ENCODE data around the gene SSC4D. TPM values are rescaled to one million over a fixed set of nuclear protein-coding genes. Genes with fewer than 3 reads are reported as not detected.
"Not testable (repeated sequence)": the region's sequence is repeated elsewhere in the genome, so short reads cannot be mapped to it uniquely, and the experiment has no call there.

Gene SSC4D
- total and polyA plus RNA-seq, 2 experiments from 2014 or later: 4.9 to 11.4 TPM

DNA sequence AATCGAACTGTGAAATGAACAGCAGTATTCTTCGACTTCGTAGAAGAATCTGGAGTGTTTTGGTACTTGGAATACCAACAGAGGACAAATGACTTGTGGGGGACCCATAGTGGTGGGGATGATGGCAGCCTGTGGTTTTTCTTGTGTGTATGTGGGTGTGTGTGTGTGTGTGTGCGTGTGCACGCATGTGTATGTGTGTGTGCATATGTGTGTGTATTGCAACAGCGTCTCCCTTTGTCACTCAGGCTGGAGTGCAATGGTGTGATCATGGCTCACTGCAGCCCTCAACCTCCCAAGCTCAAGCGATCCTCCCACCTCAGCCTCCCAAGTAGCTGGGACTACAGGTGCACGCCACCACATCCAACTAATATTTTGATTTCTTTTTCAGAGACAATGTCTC, 41.3 kb downstream of the SSC4D start (continued):
- TF ChIP-seq, protein P1, sequence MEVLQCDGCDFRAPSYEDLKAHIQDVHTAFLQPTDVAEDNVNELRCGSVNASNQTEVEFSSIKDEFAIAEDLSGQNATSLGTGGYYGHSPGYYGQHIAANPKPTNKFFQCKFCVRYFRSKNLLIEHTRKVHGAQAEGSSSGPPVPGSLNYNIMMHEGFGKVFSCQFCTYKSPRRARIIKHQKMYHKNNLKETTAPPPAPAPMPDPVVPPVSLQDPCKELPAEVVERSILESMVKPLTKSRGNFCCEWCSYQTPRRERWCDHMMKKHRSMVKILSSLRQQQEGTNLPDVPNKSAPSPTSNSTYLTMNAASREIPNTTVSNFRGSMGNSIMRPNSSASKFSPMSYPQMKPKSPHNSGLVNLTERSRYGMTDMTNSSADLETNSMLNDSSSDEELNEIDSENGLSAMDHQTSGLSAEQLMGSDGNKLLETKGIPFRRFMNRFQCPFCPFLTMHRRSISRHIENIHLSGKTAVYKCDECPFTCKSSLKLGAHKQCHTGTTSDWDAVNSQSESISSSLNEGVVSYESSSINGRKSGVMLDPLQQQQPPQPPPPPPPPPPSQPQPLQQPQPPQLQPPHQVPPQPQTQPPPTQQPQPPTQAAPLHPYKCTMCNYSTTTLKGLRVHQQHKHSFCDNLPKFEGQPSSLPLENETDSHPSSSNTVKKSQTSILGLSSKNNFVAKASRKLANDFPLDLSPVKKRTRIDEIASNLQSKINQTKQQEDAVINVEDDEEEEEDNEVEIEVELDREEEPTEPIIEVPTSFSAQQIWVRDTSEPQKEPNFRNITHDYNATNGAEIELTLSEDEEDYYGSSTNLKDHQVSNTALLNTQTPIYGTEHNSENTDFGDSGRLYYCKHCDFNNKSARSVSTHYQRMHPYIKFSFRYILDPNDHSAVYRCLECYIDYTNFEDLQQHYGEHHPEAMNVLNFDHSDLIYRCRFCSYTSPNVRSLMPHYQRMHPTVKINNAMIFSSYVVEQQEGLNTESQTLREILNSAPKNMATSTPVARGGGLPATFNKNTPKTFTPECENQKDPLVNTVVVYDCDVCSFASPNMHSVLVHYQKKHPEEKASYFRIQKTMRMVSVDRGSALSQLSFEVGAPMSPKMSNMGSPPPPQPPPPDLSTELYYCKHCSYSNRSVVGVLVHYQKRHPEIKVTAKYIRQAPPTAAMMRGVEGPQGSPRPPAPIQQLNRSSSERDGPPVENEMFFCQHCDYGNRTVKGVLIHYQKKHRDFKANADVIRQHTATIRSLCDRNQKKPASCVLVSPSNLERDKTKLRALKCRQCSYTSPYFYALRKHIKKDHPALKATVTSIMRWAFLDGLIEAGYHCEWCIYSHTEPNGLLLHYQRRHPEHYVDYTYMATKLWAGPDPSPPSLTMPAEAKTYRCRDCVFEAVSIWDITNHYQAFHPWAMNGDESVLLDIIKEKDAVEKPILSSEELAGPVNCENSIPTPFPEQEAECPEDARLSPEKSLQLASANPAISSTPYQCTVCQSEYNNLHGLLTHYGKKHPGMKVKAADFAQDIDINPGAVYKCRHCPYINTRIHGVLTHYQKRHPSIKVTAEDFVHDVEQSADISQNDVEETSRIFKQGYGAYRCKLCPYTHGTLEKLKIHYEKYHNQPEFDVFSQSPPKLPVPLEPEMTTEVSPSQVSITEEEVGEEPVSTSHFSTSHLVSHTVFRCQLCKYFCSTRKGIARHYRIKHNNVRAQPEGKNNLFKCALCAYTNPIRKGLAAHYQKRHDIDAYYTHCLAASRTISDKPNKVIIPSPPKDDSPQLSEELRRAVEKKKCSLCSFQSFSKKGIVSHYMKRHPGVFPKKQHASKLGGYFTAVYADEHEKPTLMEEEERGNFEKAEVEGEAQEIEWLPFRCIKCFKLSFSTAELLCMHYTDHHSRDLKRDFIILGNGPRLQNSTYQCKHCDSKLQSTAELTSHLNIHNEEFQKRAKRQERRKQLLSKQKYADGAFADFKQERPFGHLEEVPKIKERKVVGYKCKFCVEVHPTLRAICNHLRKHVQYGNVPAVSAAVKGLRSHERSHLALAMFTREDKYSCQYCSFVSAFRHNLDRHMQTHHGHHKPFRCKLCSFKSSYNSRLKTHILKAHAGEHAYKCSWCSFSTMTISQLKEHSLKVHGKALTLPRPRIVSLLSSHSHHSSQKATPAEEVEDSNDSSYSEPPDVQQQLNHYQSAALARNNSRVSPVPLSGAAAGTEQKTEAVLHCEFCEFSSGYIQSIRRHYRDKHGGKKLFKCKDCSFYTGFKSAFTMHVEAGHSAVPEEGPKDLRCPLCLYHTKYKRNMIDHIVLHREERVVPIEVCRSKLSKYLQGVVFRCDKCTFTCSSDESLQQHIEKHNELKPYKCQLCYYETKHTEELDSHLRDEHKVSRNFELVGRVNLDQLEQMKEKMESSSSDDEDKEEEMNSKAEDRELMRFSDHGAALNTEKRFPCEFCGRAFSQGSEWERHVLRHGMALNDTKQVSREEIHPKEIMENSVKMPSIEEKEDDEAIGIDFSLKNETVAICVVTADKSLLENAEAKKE (CRISPR knock-in tag; IDR thresholded peaks at IDR 0.05): no peak
- TF ChIP-seq POLR2AphosphoS5 (IDR thresholded peaks at IDR 0.05; ENCODE audit: low read depth) (no peak), NANOG (IDR thresholded peaks at IDR 0.05; ENCODE audit: borderline replicate concordance) (no peak), STAT1 (IDR thresholded peaks at IDR 0.05; ENCODE audit: unreplicated experiment) (no peak)
- TF ChIP-seq, protein P2, sequence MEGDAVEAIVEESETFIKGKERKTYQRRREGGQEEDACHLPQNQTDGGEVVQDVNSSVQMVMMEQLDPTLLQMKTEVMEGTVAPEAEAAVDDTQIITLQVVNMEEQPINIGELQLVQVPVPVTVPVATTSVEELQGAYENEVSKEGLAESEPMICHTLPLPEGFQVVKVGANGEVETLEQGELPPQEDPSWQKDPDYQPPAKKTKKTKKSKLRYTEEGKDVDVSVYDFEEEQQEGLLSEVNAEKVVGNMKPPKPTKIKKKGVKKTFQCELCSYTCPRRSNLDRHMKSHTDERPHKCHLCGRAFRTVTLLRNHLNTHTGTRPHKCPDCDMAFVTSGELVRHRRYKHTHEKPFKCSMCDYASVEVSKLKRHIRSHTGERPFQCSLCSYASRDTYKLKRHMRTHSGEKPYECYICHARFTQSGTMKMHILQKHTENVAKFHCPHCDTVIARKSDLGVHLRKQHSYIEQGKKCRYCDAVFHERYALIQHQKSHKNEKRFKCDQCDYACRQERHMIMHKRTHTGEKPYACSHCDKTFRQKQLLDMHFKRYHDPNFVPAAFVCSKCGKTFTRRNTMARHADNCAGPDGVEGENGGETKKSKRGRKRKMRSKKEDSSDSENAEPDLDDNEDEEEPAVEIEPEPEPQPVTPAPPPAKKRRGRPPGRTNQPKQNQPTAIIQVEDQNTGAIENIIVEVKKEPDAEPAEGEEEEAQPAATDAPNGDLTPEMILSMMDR (conservative IDR thresholded peaks at IDR 0.05; ENCODE audit: low read depth in 2 of 2): no peak
- TF ChIP-seq, protein P3, sequence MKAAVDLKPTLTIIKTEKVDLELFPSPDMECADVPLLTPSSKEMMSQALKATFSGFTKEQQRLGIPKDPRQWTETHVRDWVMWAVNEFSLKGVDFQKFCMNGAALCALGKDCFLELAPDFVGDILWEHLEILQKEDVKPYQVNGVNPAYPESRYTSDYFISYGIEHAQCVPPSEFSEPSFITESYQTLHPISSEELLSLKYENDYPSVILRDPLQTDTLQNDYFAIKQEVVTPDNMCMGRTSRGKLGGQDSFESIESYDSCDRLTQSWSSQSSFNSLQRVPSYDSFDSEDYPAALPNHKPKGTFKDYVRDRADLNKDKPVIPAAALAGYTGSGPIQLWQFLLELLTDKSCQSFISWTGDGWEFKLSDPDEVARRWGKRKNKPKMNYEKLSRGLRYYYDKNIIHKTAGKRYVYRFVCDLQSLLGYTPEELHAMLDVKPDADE (IDR thresholded peaks at IDR 0.05): no peak

DNA sequence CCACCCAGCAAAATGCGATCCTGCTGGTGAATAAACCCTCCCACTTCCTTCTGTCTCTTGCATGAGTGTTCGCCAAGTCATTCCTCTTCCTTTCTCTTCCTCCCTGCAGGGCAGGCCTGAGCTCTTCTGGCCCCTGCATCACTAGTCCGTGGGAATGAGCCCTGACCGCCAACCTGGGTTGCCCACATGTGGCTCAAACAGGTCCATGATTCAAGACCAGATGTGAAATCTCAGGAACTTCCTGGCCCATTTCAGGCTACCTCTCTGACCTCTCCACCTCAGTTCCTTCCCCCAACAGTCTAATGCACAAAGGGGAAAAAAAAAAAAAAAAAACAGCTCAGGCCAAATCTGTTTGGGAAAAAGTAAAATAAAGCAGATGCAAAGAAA, 45.3 kb downstream of the SSC4D start:
- Mint-ChIP-seq H3K9me3 (no peaks in the 10 kb centered on the region; the same call in 2 of the 3 replicates), H3K4me1 (peaks cover 15% of the 10 kb centered on the region), H3K4me3 (peak overlapping the region; percentile 5; the same call in 1 of the 3 replicates), H3K36me3 (ENCODE audit: low read depth) (no peaks in the 10 kb centered on the region; the same call in 2 of the 3 replicates), H3K27me3 (ENCODE audit: insufficient read depth, low read depth, poor library complexity) (peaks cover 16% of the 10 kb centered on the region), H3K27ac (peak overlapping the region; percentile 88)
- Histone ChIP-seq H3K4me2 (peak overlapping the region; percentile 5), H3K36me3 (ENCODE audit: insufficient read depth) (no peaks in the 10 kb centered on the region), H3F3A (replicated peaks; ENCODE audit: low read depth) (no peaks in the 10 kb centered on the region), H2AFZ (peak overlapping the region; percentile 97), H3K27me3 (ENCODE audit: insufficient read depth) (no peaks in the 10 kb centered on the region), H3K27ac (ENCODE audit: low read depth) (peak overlapping the region; percentile 75), H3K9me2 (ENCODE audit: insufficient read depth) (no peaks in the 10 kb centered on the region), H3K4me3 (no peak overlapping the region), H4K20me1 (replicated peaks; ENCODE audit: insufficient read depth) (no peaks in the 10 kb centered on the region), H3K79me2 (replicated peaks; ENCODE audit: insufficient read depth) (no peaks in the 10 kb centered on the region), H3K4me1 (ENCODE audit: insufficient read depth) (peaks cover 21% of the 10 kb centered on the region)
- TF ChIP-seq NANOG (IDR thresholded peaks at IDR 0.05; ENCODE audit: borderline replicate concordance) (no peak), EZH2phosphoT487 (IDR thresholded peaks at IDR 0.05; ENCODE audit: unreplicated experiment) (no peak), POLR2AphosphoS5 (IDR thresholded peaks at IDR 0.05; ENCODE audit: low read depth) (no peak), ZNF331 (CRISPR knock-in tag; IDR thresholded peaks at IDR 0.05; ENCODE audit: low read depth) (no peak), ZNF114 (CRISPR knock-in tag; IDR thresholded peaks at IDR 0.05) (no peak)
- DNase-seq (ENCODE audit: low spot score): no peak
- ATAC-seq: peak; percentile 3; the same call in 1 of the 3 replicates

DNA sequence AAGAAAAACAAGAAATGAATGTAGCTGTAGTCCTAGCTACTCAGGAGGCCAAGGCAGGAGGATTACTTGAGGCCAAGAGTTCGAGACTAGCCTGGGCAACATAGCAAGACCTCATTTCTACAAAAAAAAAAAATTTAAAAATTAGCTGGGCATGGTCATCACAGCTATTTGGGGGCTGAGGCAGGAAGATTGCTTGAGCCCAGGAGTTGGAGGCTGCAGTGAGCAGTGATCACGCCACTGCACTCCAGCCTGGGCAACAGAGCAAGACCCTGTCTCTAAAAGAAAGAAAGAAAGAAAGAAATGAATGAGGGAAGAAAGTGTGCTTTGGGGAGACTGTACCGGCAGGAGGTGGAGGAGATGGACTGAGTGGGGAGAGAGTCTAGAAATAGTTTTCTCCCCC, 45.7 kb downstream of the SSC4D start:
- H3F3A ChIP-seq (replicated peaks; ENCODE audit: low read depth); H3K4me3 Mint-ChIP-seq; H3K4me3 ChIP-seq; H3K27me3 ChIP-seq (ENCODE audit: insufficient read depth); H3K9me2 ChIP-seq (ENCODE audit: insufficient read depth); H4K20me1 ChIP-seq (replicated peaks; ENCODE audit: insufficient read depth); ATAC-seq; H3K79me2 ChIP-seq (replicated peaks; ENCODE audit: insufficient read depth); DNase-seq (ENCODE audit: low spot score); H3K36me3 ChIP-seq (ENCODE audit: insufficient read depth); H3K36me3 Mint-ChIP-seq (ENCODE audit: low read depth); H3K9me3 Mint-ChIP-seq: not testable (repeated sequence)
- Histone ChIP-seq H3K27ac (ENCODE audit: low read depth) (peak overlapping the region; percentile 75), H2AFZ (peak overlapping the region; percentile 97), H3K4me1 (ENCODE audit: insufficient read depth) (peaks cover 21% of the 10 kb centered on the region), H3K4me2 (peak overlapping the region; percentile 5)
- peaks cover 16% of the 10 kb centered on the region for H3K27me3 Mint-ChIP-seq (ENCODE audit: insufficient read depth, low read depth, poor library complexity)
- H3K27ac Mint-ChIP-seq: peak overlapping the region; percentile 88
- H3K4me1 Mint-ChIP-seq: peaks cover 15% of the 10 kb centered on the region
